ENCODE measurements around the gene TXK. TPM values are rescaled to one million over a fixed set of nuclear protein-coding genes. Genes with fewer than 3 reads are reported as not detected.

TXK gene
- polyA plus RNA-seq, 1 of the 3 experiments (the other 2 are of a cell fraction) = 0.61 TPM

DNA sequence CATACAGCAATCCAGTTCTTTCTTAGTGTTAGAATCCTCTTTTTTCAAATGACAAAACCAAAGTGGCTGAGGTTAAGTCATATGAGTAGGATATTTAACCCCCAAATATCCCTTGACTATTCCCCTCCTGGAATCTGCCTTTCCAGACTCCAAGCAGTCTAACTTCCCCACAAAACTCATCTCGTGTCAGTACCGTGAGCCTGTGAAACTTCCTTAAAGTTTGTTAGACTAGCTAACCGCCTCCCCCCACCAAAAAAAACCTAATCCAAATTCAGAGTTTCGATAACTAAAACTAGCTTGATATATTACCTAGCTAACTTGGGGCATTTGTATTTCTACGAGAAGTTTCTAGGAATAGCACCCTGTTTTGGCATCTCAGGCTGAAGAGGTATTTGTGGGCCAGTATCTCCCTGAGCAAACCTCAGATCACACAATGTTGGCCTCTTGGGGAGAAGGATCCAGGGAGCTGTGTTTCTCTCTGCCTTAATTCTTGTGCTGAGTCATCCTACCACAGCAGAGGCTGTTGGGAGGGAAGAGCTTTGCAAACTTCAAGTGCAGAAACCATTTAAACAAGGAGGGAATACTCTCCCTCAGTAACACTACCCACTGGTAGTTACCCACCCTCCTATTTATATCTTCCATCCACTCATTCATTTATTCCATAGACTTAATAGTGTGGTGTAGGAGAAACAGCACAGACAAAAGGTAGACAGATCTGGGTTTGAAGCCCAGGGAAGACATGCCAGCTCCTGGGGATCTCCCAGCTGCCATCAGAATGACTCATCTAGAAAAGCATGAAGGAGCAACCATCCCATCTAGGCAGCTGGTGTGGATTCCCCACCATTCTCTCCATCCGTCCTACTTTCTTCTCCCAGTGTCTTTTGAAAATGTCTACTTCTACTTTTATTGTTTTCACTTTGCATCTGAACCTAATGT lies 39.3 kb upstream of the TXK start (continued):
- TF ChIP-seq, protein P1, sequence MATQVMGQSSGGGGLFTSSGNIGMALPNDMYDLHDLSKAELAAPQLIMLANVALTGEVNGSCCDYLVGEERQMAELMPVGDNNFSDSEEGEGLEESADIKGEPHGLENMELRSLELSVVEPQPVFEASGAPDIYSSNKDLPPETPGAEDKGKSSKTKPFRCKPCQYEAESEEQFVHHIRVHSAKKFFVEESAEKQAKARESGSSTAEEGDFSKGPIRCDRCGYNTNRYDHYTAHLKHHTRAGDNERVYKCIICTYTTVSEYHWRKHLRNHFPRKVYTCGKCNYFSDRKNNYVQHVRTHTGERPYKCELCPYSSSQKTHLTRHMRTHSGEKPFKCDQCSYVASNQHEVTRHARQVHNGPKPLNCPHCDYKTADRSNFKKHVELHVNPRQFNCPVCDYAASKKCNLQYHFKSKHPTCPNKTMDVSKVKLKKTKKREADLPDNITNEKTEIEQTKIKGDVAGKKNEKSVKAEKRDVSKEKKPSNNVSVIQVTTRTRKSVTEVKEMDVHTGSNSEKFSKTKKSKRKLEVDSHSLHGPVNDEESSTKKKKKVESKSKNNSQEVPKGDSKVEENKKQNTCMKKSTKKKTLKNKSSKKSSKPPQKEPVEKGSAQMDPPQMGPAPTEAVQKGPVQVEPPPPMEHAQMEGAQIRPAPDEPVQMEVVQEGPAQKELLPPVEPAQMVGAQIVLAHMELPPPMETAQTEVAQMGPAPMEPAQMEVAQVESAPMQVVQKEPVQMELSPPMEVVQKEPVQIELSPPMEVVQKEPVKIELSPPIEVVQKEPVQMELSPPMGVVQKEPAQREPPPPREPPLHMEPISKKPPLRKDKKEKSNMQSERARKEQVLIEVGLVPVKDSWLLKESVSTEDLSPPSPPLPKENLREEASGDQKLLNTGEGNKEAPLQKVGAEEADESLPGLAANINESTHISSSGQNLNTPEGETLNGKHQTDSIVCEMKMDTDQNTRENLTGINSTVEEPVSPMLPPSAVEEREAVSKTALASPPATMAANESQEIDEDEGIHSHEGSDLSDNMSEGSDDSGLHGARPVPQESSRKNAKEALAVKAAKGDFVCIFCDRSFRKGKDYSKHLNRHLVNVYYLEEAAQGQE (IDR thresholded peaks at IDR 0.05; ENCODE audit: low read depth, low read length) = no peak

DNA sequence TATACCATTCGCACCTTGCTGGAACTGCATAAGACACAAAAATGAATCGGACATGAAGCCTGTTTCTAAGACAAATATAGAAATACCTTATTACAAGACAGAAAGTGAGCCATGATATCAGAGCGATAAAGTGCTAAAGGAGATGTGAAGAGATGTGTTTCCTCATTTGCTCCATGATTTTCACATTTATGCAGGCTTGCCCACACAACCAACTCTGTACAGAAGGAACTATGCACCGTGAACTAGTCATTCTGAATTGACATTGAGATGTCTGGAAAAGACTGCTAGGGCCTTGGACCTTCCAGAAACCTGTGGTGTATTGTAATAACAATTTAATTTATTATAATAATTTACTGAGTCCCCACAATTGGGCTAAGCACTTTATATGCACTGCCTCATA lies 38.6 kb upstream of the TXK start:
- Histone ChIP-seq H3K27me3 (ENCODE audit: insufficient read depth) (no peaks in the 10 kb centered on the region), H3K9me2 (no peaks in the 10 kb centered on the region), H3K4me3 (ENCODE audit: low read depth in 2 of 2, low read length in 1 of 2) (no peak overlapping the region), H3K79me2 (ENCODE audit: insufficient read depth) (no peaks in the 10 kb centered on the region), H4K20me1 (ENCODE audit: insufficient read depth) (no peaks in the 10 kb centered on the region), H3K9ac (no peak overlapping the region), H3K36me3 (replicated peaks in 1 of 2; ENCODE audit: control insufficient read depth in 1 of 2, insufficient read depth in 2 of 2, low read length in 1 of 2) (no peaks in the 10 kb centered on the region), H3K27ac (ENCODE audit: low read depth in 2 of 2, low read length in 1 of 2) (peak overlapping the region; percentile 51 to 83; a peak in 3 of 4 replicates), H3F3A (replicated peaks; ENCODE audit: insufficient read depth) (peaks cover 8% of the 10 kb centered on the region), H3K4me1 (ENCODE audit: control insufficient read depth in 1 of 2, insufficient read depth in 2 of 2, low read depth in 1 of 2, low read length in 1 of 2) (peaks cover 3 to 11% of the 10 kb centered on the region in 2 experiments; a peak in 1 of 4 replicates), H2AFZ (ENCODE audit: low read depth) (0 out of 2 replicates have a peak overlapping the region, but pooled peaks have one; percentile 75), H3K9me3 (no peaks in the 10 kb centered on the region), H3K4me2 (no peak overlapping the region)
- POLR2A ChIA-PET = no interaction called here
- no peak for DNase-seq
- TF ChIP-seq MXI1 (IDR thresholded peaks at IDR 0.05; ENCODE audit: low read depth, low read length) = no peak
- TF ChIP-seq JUND (IDR thresholded peaks at IDR 0.05) = no peak
- TF ChIP-seq EP300 (IDR thresholded peaks at IDR 0.05; ENCODE audit: borderline replicate concordance in 1 of 2, low read depth in 1 of 2, low read length in 1 of 2) = no peak
- TF ChIP-seq, protein P1 (IDR thresholded peaks at IDR 0.05; ENCODE audit: low read depth, low read length) = no peak
- no peak for TF ChIP-seq FOXM1 (IDR thresholded peaks at IDR 0.05; ENCODE audit: low read depth)
- TF ChIP-seq, protein P2, sequence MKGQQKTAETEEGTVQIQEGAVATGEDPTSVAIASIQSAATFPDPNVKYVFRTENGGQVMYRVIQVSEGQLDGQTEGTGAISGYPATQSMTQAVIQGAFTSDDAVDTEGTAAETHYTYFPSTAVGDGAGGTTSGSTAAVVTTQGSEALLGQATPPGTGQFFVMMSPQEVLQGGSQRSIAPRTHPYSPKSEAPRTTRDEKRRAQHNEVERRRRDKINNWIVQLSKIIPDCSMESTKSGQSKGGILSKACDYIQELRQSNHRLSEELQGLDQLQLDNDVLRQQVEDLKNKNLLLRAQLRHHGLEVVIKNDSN (IDR thresholded peaks at IDR 0.05; ENCODE audit: borderline replicate concordance, low read depth) = no peak
- TF ChIP-seq CHD2 (IDR thresholded peaks at IDR 0.05; ENCODE audit: low read length, partially characterized antibody) = no peak
- TF ChIP-seq GATA2 (CRISPR knock-in tag; IDR thresholded peaks at IDR 0.05) = no peak
- TF ChIP-seq RCOR1 (IDR thresholded peaks at IDR 0.05; ENCODE audit: low read length) = no peak
- no peak for TF ChIP-seq YY1 (IDR thresholded peaks at IDR 0.05; ENCODE audit: low read depth)
- TF ChIP-seq, protein P3, sequence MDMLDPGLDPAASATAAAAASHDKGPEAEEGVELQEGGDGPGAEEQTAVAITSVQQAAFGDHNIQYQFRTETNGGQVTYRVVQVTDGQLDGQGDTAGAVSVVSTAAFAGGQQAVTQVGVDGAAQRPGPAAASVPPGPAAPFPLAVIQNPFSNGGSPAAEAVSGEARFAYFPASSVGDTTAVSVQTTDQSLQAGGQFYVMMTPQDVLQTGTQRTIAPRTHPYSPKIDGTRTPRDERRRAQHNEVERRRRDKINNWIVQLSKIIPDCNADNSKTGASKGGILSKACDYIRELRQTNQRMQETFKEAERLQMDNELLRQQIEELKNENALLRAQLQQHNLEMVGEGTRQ (IDR thresholded peaks at IDR 0.05; ENCODE audit: borderline replicate concordance, low read depth, low read length) = no peak
- TF ChIP-seq, protein P4, sequence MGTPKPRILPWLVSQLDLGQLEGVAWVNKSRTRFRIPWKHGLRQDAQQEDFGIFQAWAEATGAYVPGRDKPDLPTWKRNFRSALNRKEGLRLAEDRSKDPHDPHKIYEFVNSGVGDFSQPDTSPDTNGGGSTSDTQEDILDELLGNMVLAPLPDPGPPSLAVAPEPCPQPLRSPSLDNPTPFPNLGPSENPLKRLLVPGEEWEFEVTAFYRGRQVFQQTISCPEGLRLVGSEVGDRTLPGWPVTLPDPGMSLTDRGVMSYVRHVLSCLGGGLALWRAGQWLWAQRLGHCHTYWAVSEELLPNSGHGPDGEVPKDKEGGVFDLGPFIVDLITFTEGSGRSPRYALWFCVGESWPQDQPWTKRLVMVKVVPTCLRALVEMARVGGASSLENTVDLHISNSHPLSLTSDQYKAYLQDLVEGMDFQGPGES (IDR thresholded peaks at IDR 0.05; ENCODE audit: low read depth, low read length) = no peak
- no peak for TF ChIP-seq RXRA (IDR thresholded peaks at IDR 0.05; ENCODE audit: borderline replicate concordance, low read depth)
- TF ChIP-seq TEAD4 (IDR thresholded peaks at IDR 0.05; ENCODE audit: borderline replicate concordance, insufficient read depth) = no peak
- WGBS (ENCODE audit: low lambda C conversion rate) = 79% methylated on average over 4 of the region's 4 CpGs
- CTCF ChIA-PET = no interaction called here
